NOMO-1 (cell line): Measurements from ENCODE around the gene HEMGN.
"Not testable (repeated sequence)": the region's sequence is repeated elsewhere in the genome, so short reads cannot be mapped to it uniquely, and the experiment has no call there.

Experiments
- DNase-seq, 2 experiments: peaks; one replicate each; lab custom pipeline; 2025; ENCODE audit not compliant: unreplicated experiment in 2 of 2; lab: John Stamatoyannopoulos, UW

Gene HEMGN, protein sequence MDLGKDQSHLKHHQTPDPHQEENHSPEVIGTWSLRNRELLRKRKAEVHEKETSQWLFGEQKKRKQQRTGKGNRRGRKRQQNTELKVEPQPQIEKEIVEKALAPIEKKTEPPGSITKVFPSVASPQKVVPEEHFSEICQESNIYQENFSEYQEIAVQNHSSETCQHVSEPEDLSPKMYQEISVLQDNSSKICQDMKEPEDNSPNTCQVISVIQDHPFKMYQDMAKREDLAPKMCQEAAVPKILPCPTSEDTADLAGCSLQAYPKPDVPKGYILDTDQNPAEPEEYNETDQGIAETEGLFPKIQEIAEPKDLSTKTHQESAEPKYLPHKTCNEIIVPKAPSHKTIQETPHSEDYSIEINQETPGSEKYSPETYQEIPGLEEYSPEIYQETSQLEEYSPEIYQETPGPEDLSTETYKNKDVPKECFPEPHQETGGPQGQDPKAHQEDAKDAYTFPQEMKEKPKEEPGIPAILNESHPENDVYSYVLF

GRCh38 chr9:97938081-97938644 is at the start of gene HEMGN:
Gene HEMGN (minus strand): TSS chr9:97938172. CDS start chr9:97938136, 36 bp downstream.
- no peak for DNase-seq

DNA sequence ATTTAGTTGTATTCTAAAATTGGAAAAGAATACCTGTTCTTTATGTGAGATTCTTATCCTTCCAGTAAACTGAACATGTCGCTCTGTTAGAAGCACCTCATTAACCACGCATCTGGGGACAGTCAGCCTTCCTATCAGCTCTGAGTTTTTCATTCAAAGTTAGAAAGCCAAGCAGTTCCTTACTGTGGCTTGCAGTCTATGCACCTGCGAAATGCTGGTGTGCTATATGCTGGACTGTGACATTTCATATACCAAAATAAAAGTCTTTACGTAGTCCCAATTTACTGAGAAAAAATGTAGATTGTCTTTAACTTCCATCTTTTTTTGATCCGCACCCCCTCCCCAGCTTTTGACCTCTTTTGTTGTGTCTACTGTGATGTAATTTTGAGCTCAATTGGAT is 49.5 kb upstream of the HEMGN start:
- no peak for DNase-seq

DNA sequence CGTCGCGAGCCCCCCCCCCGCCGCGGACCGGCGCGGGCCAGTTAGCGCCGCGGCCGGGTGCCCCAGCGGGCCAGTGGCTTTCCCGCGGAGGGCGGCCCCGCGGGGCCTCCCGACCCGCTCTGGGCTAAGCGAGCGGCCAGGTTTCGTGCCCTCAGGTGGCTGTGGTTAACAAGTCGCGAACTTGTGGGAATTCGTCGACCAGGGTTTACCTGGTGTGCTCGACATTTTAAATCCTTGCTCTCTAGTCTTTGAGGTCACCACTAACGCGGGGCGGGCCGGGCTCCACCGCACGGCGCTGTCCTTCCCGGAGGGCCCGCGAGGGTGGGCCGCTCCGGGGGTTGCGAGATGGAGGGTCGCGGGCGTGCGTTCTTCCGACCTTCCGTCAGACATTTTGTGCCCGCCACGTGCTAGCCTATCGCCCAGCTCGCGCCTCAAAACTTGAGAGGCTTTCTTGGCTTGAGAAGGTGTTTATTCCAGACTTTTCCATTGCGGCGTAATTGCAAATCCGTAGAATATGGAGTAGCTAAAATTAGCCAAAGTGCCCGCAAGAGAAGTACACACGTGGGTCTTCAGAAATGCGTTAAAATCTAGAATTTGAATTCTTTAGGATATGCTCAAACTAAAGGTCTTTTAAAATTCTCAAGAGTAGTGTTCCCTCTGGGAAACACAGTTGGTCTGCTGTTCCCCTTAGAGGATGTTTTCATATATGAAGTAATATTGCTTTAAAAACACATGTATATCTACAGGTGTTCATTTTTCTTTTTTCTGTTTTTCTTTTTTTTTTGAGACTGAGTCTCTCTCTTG is 47.3 kb upstream of the HEMGN start:
- peak; percentile 24 to 27 for DNase-seq

DNA sequence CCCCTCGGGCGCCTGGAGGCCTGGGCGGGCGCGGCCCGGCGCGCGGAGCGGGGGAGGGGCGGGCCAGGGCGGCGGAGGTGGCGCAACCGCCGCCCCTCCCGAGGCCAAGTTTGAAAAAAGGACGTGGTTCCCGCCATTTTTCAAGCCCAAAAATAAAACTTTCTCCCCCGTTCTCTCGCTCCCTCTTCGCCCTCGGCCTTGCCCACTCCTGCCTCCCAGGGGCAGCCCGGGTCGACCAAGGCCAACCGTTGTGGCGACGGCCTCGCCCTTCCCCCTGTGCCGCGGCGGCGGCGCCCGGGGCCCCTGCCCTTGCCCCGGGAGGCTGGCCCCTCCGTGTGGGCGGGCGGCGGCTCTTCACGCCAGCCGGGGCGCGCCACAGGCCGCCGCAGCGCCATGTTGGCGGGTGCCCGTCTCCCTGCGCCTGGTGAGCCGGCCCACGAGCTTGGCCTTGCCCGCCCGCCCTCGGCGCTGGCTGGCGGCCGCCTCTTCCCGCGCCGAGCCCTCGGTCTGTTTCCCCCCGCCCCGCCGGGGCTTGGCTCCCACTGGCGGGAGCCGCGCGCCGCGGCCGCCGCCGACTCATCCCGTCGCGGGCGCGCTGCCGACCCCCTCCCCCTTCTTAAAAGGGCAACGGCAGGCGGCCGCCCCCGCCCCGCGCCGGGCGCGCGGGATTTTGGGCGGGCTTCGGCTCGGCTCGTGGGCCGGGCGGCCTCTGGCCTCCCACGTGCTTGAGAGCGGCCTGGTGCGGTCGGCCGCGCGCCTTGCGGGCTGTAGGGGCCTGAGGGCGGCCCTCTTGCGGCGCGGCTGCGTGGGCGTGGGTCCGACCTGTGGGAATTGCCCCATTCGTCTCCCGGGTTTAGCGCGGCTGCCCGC is 46.5 kb upstream of the HEMGN start:
- DNase-seq: peak; percentile 46 to 72

- DNase-seq: no peak
Observed at GRCh38 chr9:97983589-97984187, 45.7 kb upstream of the HEMGN start.

DNA sequence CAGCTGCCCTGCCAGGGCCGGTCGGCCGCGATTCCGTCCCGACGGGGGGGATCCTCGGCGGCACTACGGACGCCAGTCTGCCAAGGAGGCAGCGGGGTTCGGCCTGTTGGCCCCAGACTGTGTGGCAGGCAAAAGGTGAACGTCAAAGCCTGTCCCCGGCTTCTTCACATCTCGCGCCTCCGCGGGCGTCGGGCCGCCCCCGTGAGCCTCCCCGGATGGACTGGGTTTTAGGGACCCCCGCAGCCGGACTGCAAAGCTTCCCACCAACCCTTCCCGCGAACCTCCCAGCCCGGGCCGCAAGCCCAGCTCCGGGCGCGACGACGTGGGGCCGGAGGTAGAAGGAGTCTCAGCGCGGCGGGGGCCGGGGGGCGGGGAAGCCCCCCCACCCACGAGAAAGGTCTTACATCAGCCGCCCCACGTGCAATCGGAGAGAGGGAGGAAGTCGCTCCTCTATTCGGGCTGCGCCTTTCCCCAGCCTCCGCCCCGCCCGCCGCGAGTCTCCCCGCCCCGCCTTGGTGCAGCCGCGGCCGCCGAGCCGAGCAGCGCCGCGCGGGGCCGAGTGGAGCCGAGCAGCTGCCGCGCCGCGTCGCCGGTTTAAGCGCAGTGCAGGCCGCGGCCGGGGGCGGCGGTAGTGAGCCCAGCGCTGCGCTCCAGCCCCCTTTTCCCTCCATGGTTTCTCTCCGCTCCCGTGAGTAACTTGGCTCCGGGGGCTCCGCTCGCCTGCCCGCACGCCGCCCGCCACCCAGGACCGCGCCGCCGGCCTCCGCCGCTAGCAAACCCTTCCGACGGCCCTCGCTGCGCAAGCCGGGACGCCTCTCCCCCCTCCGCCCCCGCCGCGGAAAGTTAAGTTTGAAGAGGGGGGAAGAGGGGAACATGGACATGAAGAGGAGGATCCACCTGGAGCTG is 45.0 kb upstream of the HEMGN start, which contains the start of gene ANP32B:
TSS of gene ANP32B (plus strand) at position 659 of the 906 bp plus-strand sequence. CDS start at position 874, 215 bp downstream.
- peak; percentile 88 to 96 for DNase-seq

DNA sequence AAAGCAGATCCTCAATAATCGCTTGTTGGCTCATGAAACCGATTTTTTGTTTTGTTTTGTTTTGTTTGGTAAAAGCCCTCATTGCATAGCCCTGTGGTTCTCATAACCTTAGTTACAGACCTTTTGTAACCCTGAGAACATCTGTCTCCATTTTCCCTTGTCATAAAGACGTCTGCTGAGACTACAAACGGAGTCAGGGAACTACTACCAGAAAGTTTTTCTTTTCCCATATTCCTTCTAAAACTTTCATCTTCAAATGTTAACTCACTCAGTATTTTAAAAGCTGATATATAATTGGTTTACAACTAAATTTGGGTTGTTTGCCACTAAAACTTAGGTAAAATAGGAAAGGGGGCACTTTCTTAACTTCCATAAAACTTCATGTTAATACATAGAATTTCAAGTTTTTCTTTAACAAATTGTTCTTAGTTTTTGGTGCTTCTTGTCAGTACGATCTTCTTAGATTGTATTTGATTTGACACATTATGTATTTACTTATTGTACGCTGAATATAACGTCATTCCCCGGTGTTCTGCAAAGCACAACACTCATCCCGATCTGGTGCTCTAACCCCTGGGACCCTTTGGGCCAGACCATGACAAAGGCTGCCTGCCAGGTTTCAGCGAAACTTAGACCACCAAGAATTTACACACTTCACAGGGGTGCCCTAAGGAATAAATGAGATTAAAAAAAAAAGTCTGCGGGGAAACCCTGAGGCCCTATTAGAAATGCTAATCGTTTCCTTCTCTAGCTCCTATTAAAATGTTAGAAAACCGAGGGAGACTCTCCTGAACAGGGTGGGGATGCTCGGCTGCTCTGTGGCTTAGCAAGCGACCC is 44.1 kb upstream of the HEMGN start:
- DNase-seq: no peak

DNA sequence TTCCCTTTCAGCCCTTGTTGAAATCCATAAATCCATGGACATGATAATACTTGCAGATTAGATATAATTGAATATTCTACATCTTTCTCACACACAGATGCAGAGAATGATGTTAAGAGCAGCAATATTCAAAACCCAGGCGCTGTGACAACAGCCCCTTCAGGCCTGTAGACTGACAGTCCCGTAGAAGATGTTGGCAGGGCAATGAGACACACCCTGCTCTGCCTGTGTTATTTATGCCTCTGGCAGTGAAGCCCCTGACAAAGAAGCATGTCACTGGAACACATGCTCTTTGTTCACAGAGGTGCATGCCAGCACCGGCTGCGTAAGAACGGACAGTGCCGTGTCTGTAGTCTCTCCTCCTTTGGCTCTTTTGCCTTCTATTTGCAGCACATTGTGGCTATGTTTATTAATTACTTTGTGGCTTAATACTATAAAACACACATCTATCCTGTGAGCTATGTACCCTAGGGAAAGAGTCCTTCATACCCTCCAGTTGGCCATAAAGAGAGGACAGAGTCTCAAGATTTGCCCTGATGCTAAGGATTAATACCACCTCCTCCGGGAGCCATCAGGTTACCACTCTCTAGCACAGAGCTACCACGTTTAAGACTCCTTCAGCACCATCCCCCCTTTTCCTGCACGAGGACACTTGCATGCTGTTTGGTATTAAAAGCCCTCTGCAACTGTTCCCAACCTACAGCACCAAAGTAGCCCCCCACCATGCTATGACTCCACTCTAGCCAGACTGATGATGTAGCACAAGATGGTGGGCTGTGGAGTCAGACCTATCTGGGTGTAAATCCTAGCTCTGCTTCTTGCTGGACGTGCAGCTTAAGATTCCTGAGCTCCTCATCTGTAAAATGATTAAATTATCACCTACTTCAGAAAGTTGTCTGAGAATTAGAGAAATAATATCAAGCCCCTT is 43.2 kb upstream of the HEMGN start:
- no peak for DNase-seq

GRCh38 chr9:97980479-97980803 is 42.5 kb upstream of the HEMGN start:
- no peak for DNase-seq

GRCh38 chr9:97979788-97980478 is 42.0 kb upstream of the HEMGN start:
- DNase-seq: no peak

DNA sequence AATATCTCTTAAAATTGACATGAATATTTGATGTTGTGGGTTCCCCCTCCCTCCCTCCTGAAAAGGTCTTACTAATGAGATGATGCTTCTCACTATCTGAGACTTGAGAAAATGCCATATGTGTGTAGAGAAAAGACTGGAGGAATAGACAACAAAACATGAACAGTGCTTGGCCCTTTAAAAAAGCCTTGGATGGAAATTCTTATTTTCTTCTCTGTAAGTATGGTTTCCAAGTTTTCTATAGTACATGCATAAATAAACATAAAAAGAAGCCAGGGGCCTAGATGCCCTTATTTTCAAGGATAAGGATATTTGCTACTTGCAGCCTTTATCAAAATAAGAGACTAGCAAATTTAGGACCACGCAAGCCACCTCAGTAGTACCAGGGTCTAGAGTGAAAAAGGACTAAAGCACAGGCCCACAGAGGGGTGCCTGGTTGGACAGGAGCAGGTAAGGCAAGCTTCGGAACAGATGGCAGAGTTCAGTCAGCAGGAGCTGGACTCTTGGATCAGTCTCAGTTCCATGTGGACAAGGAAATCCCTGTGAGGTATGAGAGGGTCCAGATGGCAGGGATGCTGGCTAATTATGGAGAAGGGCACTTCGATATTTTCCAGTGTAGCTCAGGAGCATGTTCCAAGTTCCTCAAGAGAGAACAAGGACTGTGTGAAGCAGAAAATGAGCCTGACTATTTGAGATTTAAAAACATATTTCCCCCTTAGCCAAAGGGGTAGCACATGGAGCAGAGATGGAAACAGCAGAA is 40.6 kb upstream of the HEMGN start:
- DNase-seq: no peak

DNA sequence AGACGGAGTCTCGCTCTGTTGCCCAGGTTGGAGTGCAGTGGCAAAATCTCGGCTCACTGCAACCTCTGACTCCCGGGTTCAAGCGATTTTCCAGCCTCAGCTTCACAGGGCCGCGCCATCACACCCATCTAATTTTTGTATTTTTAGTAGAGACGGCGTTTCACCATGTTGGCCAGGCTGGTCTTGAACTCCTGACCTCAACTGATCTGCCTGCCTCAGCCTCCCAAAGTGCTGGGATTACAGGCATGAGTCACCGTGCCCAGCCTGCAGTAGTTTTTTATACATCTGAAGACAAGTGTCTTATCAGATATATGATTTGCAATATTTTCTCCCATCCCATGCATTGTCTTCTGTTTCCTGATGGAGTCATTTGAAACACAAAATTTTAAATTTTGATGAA is 38.7 kb upstream of the HEMGN start:
- not testable (repeated sequence) for DNase-seq

DNA sequence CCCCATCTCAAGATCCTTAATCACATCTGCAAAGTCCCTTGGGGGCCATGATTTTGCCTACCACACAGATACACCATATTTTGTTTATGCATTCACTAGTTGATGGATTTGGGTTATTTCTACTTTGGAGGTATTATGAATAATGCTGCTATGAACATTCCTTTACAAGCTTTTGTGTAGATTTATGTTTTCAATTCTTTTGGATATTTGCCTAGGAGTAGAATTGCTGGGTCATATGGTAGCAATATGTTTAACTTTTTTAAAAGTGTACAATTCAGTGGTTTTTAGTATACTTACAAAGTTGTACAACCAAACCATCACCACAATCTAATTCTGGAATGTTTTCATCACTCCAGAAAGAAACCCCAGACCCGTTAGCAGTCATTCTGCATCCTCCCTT is 37.4 kb upstream of the HEMGN start:
- DNase-seq: no peak

GRCh38 chr9:97972753-97973152 is 34.8 kb upstream of the HEMGN start:
- DNase-seq: no peak

DNA sequence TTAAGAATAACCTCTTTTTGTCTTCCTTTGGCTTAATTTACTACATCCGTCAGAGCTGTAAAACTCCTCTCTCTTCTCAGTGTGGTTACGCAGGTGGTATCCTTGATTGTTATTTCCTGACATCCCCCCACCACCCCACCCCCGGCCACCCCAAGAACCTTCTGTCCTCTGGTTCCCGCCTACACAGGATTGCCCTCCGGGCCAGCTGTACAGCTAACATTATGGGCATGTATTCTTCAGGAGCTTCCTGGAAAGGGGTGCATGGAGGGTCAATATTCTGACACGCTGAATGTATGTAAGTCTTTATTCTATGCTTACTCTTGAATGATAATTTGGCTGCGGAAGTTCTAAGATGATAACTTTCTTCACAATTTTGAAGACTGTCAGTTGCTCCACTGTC is 32.2 kb upstream of the HEMGN start:
- DNase-seq: no peak

- no peak for DNase-seq
Observed at GRCh38 chr9:97969014-97969413, 31.0 kb upstream of the HEMGN start.
